GM23338 (cell line): ENCODE results near the gene RETSAT. TPM values are rescaled to one million over a fixed set of nuclear protein-coding genes. Genes with fewer than 3 reads are reported as not detected.

Experiments
- ATAC-seq: fragments of 200-7000 bp; cut with Tn5 transposase; 3 replicates; pipeline ENCODE4 v1.9.1; 2020
- DNase-seq: peaks from one replicate; pipeline ENCODE4 v3.0.0-alpha.2; 2015; ENCODE audit warnings: low spot score
- H2AFZ ChIP-seq: fragments of 200-600 bp; sonication (generic); 2 replicates; pipeline ENCODE4 v1.8.0; 2016; ENCODE audit warnings: antibody characterized with exemption, mild to moderate bottlenecking, moderate library complexity
- H3F3A ChIP-seq: fragments of 200-600 bp; sonication (generic); replicated peaks from 2 replicates; pipeline ENCODE4 v1.8.0; 2017; ENCODE audit warnings: antibody characterized with exemption, mixed run types, low read depth
- H3K27ac ChIP-seq: fragments of 200-600 bp; sonication (generic); 2 replicates; pipeline ENCODE4 v1.6.1; 2016; ENCODE audit warnings: low read depth
- H3K27me3 ChIP-seq: fragments of 200-600 bp; sonication (generic); 2 replicates; pipeline ENCODE4 v1.8.0; 2016; ENCODE audit warnings: mild to moderate bottlenecking, mixed run types, moderate library complexity; ENCODE audit not compliant: insufficient read depth
- H3K36me3 ChIP-seq: fragments of 200-600 bp; sonication (generic); 2 replicates; pipeline ENCODE4 v1.8.0; 2016; ENCODE audit warnings: mild to moderate bottlenecking; ENCODE audit not compliant: insufficient read depth
- H3K4me1 ChIP-seq: fragments of 200-600 bp; sonication (generic); 2 replicates; pipeline ENCODE4 v1.8.0; 2016; ENCODE audit warnings: mild to moderate bottlenecking, moderate library complexity; ENCODE audit not compliant: insufficient read depth
- H3K4me2 ChIP-seq: fragments of 200-600 bp; sonication (generic); 2 replicates; pipeline ENCODE4 v1.7.1; 2017; ENCODE audit warnings: mixed run types
- H3K4me3 ChIP-seq: fragments of 200-600 bp; sonication (generic); 2 replicates; pipeline ENCODE4 v1.6.1; 2016; ENCODE audit warnings: mixed run types
- H3K79me2 ChIP-seq: fragments of 200-600 bp; sonication (generic); replicated peaks from 2 replicates; pipeline ENCODE4 v1.8.0; 2017; ENCODE audit warnings: mild to moderate bottlenecking; ENCODE audit not compliant: insufficient read depth
- H3K9me2 ChIP-seq: fragments of 200-600 bp; sonication (generic); 2 replicates; pipeline ENCODE4 v1.8.0; 2017; ENCODE audit not compliant: insufficient read depth
- H4K20me1 ChIP-seq: fragments of 200-600 bp; sonication (generic); replicated peaks from 2 replicates; pipeline ENCODE4 v1.8.0; 2017; ENCODE audit warnings: mild to moderate bottlenecking; ENCODE audit not compliant: insufficient read depth
- H3K27ac Mint-ChIP-seq: 2 replicates; pipeline ENCODE4 v1.8.0; 2020; ENCODE audit warnings: inconsistent platforms, mild to moderate bottlenecking, moderate library complexity, mixed read lengths
- H3K27me3 Mint-ChIP-seq: 3 replicates; pipeline ENCODE4 v1.8.0; 2022; ENCODE audit warnings: low read depth, mild to moderate bottlenecking, moderate library complexity, mixed read lengths, inconsistent platforms; ENCODE audit not compliant: insufficient read depth, poor library complexity
- H3K36me3 Mint-ChIP-seq: 3 replicates; pipeline ENCODE4 v1.8.0; 2021; ENCODE audit warnings: low read depth, mild to moderate bottlenecking, inconsistent platforms, moderate library complexity, mixed read lengths
- H3K4me1 Mint-ChIP-seq: 3 replicates; pipeline ENCODE4 v1.8.0; 2020; ENCODE audit warnings: mild to moderate bottlenecking, inconsistent platforms, mixed read lengths
- H3K4me3 Mint-ChIP-seq: 3 replicates; pipeline ENCODE4 v1.8.0; 2021; ENCODE audit warnings: moderate library complexity, mild to moderate bottlenecking, inconsistent platforms, mixed read lengths
- H3K9me3 Mint-ChIP-seq: 3 replicates; pipeline ENCODE4 v1.8.0; 2020; ENCODE audit warnings: moderate library complexity, mild to moderate bottlenecking, inconsistent platforms, mixed read lengths
- CTCF ChIP-seq, 2 experiments: fragments of 200-600 bp in 1 of 2; sonication (generic) in 1 of 2; conservative IDR thresholded peaks; 2 replicates each; pipeline versions ENCODE4 v1.5.1 to v1.6.1; 2016 to 2017; ENCODE audit warnings: antibody characterized with exemption in 2 of 2, low read depth in 2 of 2, mild to moderate bottlenecking in 2 of 2, moderate library complexity in 1 of 2
- EZH2phosphoT487 ChIP-seq: fragments of 200-600 bp; sonication (generic); IDR thresholded peaks from one replicate; pipeline ENCODE4 v1.8.1; 2018; ENCODE audit warnings: antibody characterized with exemption; ENCODE audit not compliant: unreplicated experiment
- JUNB ChIP-seq: IDR thresholded peaks from one replicate; pipeline ENCODE4 v1.6.1; 2016; ENCODE audit warnings: antibody characterized with exemption; ENCODE audit not compliant: unreplicated experiment
- NANOG ChIP-seq: IDR thresholded peaks from 2 replicates; pipeline ENCODE4 v1.6.1; 2016; ENCODE audit warnings: antibody characterized with exemption, borderline replicate concordance
- POLR2AphosphoS5 ChIP-seq: IDR thresholded peaks from 2 replicates; pipeline ENCODE4 v1.6.1; 2016; ENCODE audit warnings: antibody characterized with exemption, low read depth
- REST ChIP-seq: IDR thresholded peaks from one replicate; pipeline ENCODE4 v1.6.1; 2018; ENCODE audit warnings: antibody characterized with exemption; ENCODE audit not compliant: unreplicated experiment
- polyA plus RNA-seq: library from polyadenylated mRNA; unstranded; fragments of >200 nt; fragmentation: Nextera tagmentation; extraction: Ambion mirVana; gene quantifications from 2 replicates; pipeline ENCODE4 v1.2.1, GENCODE V29; 2016
- total RNA-seq: library from RNA; depleted of rRNA; stranded (reverse); fragments of >200 nt; shearing (Covaris generic); gene quantifications from 2 replicates; pipeline ENCODE4 v1.2.3, GENCODE V29; 2014
- TF ChIP-seq, protein P1 (sequence below): fragments of 250-450 bp; sonication (Bioruptor Pico); IDR thresholded peaks from 2 replicates; pipeline ENCODE4 v1.5.0; 2020; ENCODE audit warnings: mild to moderate bottlenecking, moderate library complexity
- TF ChIP-seq, protein P2 (sequence below): IDR thresholded peaks from 2 replicates; pipeline ENCODE4 v1.6.1; 2016; ENCODE audit warnings: antibody characterized with exemption

The RETSAT gene
- total and polyA plus RNA-seq, 2 experiments from 2014 or later = 2.3 to 16.4 TPM

- no peaks in the 10 kb centered on the region for H3K9me2 ChIP-seq
- H3K27me3 Mint-ChIP-seq = peaks cover 25% of the 10 kb centered on the region
- no peaks in the 10 kb centered on the region for H3K79me2 ChIP-seq
- no peak overlapping the region for H3K27ac Mint-ChIP-seq
- no peaks in the 10 kb centered on the region for H3K9me3 Mint-ChIP-seq
- peaks cover 64% of the 10 kb centered on the region for H3K36me3 Mint-ChIP-seq
- no peak overlapping the region for H3K4me2 ChIP-seq
- H3K27ac ChIP-seq = peak overlapping the region; percentile 73
- no peaks in the 10 kb centered on the region for H3K27me3 ChIP-seq
- TF ChIP-seq REST (no peak), POLR2AphosphoS5 (0 out of 2 replicates have a peak, but pooled peaks have one; percentile 11)
- DNase-seq (no peak), ATAC-seq (no peak)
- peaks cover 15% of the 10 kb centered on the region for H4K20me1 ChIP-seq
- H2AFZ ChIP-seq = no peak overlapping the region
- H3F3A ChIP-seq = peaks cover 20% of the 10 kb centered on the region
- H3K4me1 Mint-ChIP-seq = peaks cover 32% of the 10 kb centered on the region
- peaks cover 10% of the 10 kb centered on the region; the same call in 1 of the 2 replicates for H3K36me3 ChIP-seq
- H3K4me3 Mint-ChIP-seq = no peak overlapping the region
- H3K4me3 ChIP-seq = no peak overlapping the region
- peaks cover 21% of the 10 kb centered on the region for H3K4me1 ChIP-seq
Observed at GRCh38 chr2:85308896-85309555, 45.3 kb downstream of the RETSAT start.

DNA sequence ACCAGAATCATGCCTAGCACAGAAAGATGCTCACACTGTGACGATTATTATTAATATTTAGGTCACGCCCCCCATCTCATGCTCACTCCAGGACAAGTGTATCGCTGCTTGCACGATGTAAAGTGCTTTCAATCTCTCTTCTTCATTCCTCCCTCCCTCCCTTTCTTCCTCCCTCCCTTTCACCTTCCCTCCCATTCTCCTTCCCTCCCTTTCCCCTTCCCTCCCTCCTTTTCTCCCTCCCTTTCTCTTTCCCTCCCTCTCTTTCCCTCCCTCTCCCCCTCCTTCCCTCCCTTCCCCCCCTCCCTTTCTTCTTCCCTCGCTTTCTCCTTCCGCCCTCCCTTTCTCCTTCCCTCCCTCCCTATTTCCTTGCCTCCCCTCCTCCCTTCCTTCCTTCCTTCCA is 46.1 kb downstream of the RETSAT start:
- H3K27ac ChIP-seq = 0 out of 2 replicates have a peak overlapping the region, but pooled peaks have one; percentile 63
- no peak overlapping the region for H3K4me2 ChIP-seq
- H4K20me1 ChIP-seq = peaks cover 15% of the 10 kb centered on the region
- DNase-seq = peak; percentile 53
- no peak for ATAC-seq
- Mint-ChIP-seq H3K27ac (no peak overlapping the region), H3K9me3 (no peaks in the 10 kb centered on the region), H3K4me1 (peaks cover 32% of the 10 kb centered on the region), H3K27me3 (peaks cover 26% of the 10 kb centered on the region), H3K4me3 (no peak overlapping the region), H3K36me3 (peaks cover 72% of the 10 kb centered on the region)
- no peak overlapping the region for H2AFZ ChIP-seq
- H3F3A ChIP-seq = peaks cover 20% of the 10 kb centered on the region
- H3K4me3 ChIP-seq = no peak overlapping the region
- H3K4me1 ChIP-seq = peaks cover 21% of the 10 kb centered on the region
- H3K27me3 ChIP-seq = no peaks in the 10 kb centered on the region
- H3K36me3 ChIP-seq = peaks cover 15% of the 10 kb centered on the region; the same call in 1 of the 2 replicates
- no peaks in the 10 kb centered on the region for H3K9me2 ChIP-seq
- no peaks in the 10 kb centered on the region for H3K79me2 ChIP-seq
- TF ChIP-seq NANOG = no peak
- TF ChIP-seq, protein P1, sequence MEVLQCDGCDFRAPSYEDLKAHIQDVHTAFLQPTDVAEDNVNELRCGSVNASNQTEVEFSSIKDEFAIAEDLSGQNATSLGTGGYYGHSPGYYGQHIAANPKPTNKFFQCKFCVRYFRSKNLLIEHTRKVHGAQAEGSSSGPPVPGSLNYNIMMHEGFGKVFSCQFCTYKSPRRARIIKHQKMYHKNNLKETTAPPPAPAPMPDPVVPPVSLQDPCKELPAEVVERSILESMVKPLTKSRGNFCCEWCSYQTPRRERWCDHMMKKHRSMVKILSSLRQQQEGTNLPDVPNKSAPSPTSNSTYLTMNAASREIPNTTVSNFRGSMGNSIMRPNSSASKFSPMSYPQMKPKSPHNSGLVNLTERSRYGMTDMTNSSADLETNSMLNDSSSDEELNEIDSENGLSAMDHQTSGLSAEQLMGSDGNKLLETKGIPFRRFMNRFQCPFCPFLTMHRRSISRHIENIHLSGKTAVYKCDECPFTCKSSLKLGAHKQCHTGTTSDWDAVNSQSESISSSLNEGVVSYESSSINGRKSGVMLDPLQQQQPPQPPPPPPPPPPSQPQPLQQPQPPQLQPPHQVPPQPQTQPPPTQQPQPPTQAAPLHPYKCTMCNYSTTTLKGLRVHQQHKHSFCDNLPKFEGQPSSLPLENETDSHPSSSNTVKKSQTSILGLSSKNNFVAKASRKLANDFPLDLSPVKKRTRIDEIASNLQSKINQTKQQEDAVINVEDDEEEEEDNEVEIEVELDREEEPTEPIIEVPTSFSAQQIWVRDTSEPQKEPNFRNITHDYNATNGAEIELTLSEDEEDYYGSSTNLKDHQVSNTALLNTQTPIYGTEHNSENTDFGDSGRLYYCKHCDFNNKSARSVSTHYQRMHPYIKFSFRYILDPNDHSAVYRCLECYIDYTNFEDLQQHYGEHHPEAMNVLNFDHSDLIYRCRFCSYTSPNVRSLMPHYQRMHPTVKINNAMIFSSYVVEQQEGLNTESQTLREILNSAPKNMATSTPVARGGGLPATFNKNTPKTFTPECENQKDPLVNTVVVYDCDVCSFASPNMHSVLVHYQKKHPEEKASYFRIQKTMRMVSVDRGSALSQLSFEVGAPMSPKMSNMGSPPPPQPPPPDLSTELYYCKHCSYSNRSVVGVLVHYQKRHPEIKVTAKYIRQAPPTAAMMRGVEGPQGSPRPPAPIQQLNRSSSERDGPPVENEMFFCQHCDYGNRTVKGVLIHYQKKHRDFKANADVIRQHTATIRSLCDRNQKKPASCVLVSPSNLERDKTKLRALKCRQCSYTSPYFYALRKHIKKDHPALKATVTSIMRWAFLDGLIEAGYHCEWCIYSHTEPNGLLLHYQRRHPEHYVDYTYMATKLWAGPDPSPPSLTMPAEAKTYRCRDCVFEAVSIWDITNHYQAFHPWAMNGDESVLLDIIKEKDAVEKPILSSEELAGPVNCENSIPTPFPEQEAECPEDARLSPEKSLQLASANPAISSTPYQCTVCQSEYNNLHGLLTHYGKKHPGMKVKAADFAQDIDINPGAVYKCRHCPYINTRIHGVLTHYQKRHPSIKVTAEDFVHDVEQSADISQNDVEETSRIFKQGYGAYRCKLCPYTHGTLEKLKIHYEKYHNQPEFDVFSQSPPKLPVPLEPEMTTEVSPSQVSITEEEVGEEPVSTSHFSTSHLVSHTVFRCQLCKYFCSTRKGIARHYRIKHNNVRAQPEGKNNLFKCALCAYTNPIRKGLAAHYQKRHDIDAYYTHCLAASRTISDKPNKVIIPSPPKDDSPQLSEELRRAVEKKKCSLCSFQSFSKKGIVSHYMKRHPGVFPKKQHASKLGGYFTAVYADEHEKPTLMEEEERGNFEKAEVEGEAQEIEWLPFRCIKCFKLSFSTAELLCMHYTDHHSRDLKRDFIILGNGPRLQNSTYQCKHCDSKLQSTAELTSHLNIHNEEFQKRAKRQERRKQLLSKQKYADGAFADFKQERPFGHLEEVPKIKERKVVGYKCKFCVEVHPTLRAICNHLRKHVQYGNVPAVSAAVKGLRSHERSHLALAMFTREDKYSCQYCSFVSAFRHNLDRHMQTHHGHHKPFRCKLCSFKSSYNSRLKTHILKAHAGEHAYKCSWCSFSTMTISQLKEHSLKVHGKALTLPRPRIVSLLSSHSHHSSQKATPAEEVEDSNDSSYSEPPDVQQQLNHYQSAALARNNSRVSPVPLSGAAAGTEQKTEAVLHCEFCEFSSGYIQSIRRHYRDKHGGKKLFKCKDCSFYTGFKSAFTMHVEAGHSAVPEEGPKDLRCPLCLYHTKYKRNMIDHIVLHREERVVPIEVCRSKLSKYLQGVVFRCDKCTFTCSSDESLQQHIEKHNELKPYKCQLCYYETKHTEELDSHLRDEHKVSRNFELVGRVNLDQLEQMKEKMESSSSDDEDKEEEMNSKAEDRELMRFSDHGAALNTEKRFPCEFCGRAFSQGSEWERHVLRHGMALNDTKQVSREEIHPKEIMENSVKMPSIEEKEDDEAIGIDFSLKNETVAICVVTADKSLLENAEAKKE (CRISPR knock-in tag) = no peak
- TF ChIP-seq, protein P2, sequence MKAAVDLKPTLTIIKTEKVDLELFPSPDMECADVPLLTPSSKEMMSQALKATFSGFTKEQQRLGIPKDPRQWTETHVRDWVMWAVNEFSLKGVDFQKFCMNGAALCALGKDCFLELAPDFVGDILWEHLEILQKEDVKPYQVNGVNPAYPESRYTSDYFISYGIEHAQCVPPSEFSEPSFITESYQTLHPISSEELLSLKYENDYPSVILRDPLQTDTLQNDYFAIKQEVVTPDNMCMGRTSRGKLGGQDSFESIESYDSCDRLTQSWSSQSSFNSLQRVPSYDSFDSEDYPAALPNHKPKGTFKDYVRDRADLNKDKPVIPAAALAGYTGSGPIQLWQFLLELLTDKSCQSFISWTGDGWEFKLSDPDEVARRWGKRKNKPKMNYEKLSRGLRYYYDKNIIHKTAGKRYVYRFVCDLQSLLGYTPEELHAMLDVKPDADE = no peak
- no peak for TF ChIP-seq EZH2phosphoT487
- TF ChIP-seq JUNB = no peak
- no peak for TF ChIP-seq CTCF (conservative IDR thresholded peaks at IDR 0.05; ENCODE audit: low read depth in 2 of 2)
